GM19455 (cell line): ENCODE data around the gene TPSD1.
"Not testable (repeated sequence)": the region's sequence is repeated elsewhere in the genome, so short reads cannot be mapped to it uniquely, and the experiment has no call there.

Source experiments
- ATAC-seq: cut with Tn5 transposase; IDR thresholded peaks from one replicate; pipeline ENCODE4 v1.9.1; 2021; ENCODE audit not compliant: unreplicated experiment

The TPSD1 gene

DNA sequence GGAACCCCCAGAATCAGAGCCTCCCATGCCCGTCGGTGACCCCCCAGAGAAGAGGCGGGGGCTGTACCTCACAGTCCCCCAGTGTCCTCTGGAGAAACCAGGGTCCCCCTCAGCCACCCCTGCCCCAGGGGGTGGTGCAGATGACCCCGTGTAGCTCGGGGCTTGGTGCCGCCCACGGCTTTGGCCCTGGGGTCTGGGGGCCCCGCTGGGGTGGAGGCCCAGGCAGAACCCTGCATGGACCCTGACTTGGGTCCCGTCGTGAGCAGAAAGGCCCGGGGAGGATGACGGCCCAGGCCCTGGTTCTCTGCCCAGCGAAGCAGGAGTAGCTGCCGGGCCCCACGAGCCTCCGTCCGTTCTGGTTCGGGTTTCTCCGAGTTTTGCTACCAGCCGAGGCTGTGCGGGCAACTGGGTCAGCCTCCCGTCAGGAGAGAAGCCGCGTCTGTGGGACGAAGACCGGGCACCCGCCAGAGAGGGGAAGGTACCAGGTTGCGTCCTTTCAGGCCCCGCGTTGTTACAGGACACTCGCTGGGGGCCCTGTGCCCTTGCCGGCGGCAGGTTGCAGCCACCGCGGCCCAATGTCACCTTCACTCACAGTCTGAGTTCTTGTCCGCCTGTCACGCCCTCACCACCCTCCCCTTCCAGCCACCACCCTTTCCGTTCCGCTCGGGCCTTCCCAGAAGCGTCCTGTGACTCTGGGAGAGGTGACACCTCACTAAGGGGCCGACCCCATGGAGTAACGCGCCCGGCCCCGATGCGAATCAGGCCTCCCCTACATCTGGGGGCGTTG lies 34.8 kb upstream of the TPSD1 start:
- no peak for ATAC-seq

DNA sequence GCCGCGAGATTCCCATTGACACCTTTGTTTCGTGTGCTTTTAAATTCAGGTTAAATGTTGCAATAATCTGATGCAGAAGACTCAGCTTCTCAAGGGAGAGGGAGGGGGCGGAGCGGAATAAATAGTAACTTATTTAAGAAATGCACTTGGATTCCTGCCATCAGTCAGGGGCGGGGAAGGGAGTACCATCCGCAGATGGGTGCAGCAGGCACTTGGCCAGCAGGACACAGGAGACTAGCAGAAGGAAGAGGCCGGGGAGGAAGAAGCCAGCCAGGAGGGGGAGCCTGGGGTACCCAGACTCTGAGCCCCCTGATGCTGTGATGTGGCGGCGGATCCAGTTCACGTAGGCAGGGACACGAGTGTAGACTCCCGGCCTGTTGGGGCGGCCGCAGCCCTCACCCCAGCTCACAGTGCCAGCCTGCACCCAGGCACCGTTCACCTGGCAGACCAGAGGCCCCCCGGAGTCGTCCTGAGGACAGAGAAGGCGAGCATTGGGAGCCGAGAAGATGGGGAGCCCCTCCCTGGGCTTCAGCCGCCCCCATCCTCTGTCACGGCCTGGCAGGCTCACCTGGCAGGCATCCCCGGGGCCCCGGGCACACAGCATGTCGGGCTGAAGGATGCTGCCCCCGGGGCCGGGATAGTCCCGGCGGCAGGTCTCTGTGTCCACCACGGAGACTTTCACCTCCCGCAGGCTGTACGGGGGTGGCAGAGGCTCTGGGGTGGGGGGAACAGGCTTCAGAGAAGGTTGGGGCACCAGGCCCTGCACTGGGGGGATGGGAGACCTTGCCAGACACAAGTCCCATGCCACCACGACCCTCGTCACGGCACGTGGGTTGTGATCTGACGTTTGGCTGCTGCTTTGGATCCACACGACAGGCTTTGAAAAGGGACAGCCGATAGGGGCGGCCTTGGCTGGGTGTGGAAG lies 34.0 kb upstream of the TPSD1 start:
- no peak for ATAC-seq

DNA sequence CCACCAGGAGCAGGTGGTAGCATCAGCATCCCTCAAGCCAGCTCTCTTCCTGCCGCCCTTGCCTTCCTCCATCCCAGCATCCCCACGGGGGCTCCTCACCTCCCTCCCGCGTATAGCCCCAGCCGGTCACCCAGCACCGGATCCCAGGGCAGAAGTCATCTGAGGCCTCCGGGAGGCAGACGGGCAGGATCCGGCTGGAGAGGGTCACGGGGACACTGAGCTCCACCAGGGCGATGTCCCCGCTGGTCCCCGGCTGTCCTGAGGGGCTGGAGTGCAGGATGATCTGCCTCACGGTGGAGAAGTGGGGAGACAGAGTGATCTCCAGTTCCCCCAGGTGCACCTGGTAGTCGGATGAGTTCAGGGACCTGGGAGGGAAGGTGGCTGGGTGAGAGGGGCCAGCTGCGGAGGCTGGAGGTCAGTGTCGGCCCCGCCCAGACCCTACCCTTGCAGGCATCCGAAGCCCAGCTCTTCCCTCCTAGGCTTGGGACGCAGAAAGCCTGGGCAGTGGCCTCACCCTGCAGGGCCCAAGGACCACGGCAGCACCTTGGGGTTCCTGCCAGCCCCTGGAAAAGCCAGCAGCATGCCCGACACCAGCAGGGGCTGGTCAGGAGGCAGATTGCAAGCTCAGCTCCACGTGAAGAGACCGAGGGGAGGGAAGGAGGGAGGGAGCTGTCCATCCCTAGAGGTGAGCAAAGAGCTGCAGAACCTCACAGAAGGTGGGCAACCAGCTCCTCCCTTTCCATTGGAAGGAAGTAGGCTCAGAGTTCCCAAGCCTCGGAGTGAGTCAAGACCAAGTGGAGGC lies 33.1 kb upstream of the TPSD1 start:
- no peak for ATAC-seq

DNA sequence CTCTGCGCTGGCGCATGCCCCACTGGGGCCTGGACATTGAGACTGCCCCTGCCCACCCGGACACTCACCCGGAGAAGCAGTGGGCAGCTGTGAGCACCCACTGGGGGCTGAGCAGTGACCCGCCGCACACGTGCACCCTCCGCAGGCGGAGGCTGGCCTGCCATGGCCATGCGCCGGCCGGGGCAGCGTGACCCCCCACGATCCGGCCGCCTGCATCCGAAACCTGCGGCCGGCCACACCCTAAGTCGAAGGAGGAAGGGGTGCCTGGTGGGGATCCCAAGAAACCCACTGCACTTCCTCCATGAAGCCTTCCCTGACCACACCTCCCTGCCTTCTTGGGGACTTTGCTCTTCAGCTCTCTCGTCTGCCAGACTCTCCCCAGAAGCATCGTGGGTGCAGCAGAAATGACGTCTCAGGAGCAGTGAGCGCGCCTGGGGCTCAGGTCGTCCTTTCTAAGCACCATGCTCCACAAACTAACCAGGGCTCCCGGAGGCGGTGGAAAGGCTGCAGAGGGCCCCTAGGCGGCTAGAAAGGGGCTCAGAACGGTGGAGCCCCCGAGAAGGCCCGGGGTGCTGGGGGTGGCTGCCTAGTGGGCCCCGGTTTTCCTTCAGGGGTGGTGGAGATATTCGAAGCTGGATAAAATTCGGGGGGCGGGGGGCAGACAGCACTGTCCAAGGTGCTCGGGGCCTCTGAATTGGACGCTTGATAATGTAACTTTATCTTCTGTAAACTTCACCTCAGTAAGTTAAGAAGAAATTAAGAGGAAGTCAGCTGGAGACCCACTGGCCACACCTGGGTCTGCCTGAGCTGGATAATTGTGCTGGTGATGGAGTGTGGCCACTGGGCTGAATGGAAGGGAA lies 32.3 kb upstream of the TPSD1 start:
- ATAC-seq: no peak

DNA sequence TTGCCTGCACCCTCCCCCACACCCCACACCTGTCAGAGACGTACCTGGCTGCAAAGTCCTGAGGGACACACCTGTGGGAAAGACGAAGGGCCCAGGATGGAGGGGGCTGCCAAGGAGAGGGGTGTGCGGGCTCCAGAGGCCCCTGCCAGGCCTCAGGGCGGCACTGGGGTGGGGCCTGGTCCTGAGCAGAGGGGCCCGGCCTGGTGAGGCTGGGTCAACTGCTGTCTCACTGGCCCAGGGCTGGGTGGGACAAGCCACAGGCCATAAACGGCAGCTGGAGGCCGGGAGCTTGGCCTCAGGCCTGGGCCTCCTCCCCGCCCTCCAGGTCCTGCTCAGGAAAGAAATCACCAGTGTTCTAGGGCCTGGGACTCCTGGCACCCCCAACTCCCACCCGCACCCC lies 31.3 kb upstream of the TPSD1 start:
- ATAC-seq: no peak

DNA sequence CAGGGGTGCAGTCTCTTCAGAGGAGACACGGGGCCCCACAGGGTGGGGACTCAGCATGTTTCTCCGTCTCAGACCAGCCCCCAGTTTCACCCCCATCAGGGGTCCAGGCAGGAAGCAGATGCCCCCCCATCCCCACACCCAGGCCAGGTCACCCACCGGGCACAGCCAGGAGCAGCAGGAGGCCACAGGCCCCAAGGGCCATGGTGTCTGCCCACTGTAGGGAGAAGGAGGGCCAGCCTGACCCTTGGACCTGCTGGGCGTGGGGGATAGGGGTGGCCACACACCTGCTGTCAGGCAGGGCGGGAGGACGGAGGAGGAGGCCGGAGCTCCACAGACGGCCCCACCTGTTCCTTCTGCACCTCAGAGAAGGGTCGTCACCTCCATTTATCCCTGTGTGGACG lies 30.8 kb upstream of the TPSD1 start, which contains the start of gene TPSG1:
TPSG1 (minus strand) TSS at position 218 of the 401 bp plus-strand sequence; CDS start at position 202, 16 bp downstream.
- no peak for ATAC-seq

DNA sequence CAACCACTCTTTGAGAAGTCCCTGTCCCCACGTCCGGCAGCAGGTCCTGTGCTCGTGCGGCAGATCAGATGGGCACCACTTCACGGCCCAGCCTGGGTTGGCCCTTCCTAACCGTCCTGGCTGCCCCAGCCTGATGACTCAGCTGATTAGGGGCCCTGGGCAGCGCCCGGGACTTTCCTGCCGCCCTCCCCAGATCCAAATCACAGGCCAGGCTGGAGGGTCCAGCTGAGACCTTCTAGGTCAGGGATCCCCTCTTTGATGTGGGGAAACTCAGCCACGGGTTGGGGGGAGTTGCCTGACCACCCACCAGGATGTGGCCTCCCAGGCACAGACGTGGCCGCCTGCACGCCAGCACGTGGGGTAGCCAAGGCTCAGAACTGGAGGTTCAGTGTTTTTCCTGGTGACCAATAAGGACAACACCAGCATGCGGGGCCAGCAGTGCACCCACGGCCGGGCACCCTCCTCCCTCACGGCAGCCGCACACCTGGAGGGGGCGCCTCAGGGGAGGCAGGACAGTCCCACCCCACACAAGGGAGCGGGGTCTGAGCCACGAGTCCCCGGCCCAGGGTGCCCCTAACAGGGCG lies 30.0 kb upstream of the TPSD1 start:
- ATAC-seq: not testable (repeated sequence)

DNA sequence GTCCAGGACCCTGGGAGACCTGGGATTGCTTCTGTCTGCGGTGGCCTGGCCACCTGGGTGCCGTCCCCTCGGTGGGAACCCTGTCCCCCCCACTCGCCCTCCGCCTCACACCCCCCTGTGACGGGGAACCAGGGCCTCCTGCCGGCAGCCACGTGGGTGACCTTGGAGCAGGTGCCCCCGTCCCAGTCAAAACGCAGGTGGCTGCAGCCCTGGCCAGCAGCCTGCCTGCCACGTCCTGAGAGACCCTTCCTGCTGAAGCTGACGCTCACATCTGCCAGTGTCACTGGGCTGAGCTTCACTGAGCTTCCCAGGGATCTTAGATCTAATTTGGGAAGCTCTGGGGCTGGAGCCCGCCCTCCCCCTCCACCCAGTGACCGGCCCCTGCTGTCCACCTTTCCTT lies 29.2 kb upstream of the TPSD1 start:
- ATAC-seq: not testable (repeated sequence)

DNA sequence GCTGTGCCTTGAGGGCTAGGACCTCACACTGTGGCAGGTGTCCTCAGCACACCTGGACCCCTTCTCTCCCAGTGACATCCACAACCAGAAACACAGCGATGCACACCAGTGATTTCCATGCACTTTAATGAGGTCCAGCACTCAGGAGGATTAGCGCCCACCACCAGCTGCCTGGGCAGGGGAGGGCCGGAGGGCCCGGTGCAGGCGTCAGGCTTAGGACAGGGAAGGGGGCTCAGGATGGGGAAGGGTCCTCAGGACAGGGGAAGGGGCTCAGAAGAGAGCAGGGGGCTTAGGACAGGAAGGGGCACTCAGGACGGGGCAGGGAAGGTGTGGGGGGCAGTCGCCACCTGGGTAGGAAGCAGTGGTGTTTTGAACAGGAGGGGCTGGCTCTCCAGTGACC lies 27.6 kb upstream of the TPSD1 start:
- not testable (repeated sequence) for ATAC-seq

DNA sequence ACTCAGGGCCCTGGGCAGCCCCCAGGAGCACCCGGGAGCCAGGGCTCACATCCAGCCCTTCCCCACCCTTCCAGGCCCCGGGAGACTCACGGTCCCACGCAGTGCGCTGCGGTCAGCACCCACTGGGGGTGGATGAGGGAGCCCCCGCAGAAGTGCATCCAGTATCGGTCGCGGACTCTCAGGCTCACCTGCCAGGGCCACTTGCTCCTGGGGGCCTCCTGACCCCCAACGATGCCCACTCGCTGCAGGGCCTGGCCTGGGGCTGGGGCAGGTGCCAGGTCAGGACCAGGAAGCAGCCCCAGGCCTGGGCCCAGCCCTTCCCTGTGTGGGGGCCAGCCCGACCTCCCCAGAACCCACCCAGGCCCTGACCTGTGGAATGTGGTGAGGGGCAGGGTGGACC lies 26.4 kb upstream of the TPSD1 start:
- ATAC-seq: not testable (repeated sequence)

DNA sequence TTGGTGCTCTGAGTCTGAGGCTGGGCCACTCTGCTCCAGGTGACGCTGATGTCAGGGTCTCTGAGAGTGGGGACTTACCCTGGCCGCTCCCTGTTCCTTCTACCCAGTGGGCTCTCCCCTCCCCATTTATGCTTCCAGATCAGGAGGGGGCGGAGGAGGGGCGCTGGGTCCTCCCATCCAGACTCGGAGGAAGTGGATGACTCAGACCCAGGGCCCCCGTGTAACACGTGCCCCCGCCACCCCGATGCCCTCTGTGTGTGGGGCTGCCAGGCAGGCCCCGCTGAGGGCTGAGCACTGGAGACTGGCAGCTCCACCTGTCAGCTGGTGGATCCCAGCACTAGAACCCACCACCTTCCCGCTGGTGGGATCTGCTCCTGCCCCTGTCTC lies 25.8 kb upstream of the TPSD1 start, which contains the start of gene TPSB2:
TPSB2 (minus strand) TSS at position 101 of the 387 bp plus-strand sequence. CDS start 233 bp downstream, outside the sequence.
- ATAC-seq: not testable (repeated sequence)

DNA sequence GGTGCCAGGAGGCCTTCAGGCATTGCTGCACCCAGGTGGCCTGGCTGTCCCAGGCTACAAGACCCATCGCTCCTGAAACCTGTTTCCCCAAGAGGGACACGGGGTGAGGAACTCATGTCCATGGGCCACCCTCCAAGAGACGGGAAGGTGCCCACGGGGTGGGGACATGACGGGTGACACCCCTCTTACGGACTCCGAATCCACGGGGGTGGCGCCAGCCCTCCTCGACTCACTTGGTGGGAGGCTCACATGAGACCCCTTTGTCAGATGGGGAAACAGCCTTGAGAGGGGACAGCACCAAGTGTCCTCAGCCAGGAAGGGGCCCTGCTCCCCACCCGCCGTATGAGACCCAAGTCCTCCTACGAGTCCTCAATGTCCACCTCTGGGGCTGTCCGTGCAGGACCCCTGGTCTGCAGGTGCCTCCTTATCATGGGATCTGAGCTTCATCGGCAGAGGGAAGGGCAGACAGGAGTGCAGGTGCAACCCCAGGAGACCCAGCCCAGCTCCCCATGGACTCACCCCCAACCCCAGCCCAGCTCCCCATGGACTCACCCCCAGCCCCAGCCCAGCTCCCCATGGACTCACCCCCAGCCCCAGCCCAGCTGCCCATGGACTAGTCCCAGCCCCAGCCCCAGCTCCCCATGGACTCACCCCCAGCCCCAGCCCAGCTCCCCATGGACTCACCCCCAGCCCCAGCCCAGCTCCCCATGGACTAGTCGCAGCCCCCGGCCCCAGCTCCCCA lies 25.2 kb upstream of the TPSD1 start:
- not testable (repeated sequence) for ATAC-seq

DNA sequence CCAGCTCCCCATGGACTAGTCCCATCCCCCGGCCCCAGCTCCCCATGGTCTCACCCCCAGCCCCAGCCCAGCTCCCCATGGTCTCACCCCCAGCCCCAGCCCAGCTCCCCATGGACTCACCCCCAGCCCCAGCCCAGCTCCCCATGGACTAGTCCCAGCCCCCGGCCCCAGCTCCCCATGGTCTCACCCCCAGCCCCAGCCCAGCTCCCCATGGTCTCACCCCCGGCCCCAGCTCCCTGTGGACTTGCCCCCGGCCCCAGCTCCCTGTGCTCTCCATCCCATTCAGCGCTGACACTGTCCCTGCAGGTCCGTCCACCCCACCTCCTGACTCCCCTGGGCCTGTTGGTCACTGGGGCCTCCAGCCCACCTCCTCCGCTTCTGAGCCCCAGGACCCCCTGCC lies 24.6 kb upstream of the TPSD1 start:
- not testable (repeated sequence) for ATAC-seq

DNA sequence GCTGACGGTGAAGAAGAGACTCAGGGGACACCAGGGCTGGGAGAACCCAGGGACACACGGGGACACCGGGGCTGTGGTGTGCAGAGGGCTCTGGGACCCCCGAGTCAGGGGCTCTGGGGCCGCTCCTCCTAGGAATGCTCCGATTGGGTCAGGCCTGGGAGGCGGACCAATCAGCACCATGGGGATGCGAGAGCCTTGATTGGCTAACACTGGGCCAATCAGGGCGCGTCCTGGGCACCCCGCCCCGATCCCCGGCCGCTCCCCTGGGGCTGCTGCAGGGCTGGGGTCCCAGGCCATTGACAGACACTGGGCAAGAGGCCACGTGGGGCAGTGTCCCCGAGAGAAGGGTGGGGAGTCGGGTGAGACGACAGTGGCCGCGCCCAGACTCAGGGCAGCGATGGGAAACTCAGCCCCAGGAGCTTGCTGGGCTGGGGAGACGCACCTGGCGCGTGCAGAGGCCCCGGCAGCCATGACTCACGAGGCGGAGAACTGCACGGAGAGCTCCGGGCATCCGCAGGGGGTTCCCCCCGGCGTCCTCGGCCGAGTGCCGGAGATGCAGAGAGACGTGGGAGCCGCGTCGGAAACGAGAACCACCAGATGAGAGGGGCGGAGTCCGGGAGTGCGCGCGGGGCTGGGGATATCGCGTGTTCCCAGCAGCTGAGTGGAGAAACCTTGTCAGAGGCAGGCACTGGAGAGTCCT lies 23.7 kb upstream of the TPSD1 start:
- ATAC-seq: not testable (repeated sequence)

DNA sequence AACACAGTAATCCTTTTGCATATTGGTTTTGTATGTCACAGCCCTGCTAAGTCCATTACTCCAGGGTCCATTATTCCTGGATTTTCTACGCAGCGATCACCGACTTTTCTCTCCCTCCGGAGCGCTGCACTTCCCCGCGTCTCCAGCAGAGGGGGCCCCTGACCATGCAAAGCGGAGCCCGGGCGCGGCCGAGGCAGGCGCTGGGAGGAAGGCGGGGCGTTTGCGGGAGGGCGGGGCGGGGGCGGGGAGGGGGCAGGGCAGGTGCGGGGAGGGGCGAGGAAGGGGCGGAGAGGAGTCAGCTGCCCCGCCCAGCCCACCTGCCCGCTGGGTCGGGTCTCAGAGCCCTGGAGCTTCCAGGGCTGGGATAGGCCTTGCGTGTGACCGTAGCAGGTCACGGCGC lies 19.2 kb upstream of the TPSD1 start:
- ATAC-seq: not testable (repeated sequence)

DNA sequence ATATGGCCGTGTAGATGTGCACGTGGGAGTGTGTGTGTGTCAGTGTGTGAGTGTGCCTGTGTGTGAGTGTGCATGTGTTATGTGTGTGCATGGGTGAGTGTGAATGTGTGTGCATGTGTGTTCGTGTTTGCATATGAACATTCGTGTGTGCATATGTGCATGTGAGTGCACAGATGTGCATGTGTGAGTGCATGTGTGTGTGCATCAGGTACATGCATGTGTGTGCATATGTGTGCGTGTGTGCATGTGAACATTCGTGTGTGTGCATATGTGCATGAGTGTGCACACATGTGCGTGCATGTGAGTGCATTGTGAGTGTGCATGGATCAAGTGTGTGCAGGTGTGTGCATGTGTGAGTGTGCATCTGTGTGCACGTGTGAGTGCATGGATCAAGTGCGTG lies 17.9 kb upstream of the TPSD1 start:
- ATAC-seq: no peak

DNA sequence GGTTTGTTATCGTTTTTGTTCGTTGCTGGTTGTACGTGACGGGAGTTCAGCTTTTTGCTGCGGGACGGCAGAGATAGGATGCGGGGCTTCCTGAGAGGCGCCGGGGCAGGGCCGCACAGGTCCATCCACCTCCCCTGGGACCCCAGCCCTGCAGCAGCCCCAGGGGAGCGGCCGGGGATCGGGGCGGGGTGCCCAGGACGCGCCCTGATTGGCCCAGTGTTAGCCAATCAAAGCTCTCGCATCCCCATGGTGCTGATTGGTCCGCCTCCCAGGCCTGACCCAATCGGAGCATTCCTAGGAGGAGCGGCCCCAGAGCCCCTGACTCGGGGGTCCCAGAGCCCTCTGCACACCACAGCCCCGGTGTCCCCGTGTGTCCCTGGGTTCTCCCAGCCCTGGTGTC lies 17.0 kb upstream of the TPSD1 start:
- not testable (repeated sequence) for ATAC-seq

DNA sequence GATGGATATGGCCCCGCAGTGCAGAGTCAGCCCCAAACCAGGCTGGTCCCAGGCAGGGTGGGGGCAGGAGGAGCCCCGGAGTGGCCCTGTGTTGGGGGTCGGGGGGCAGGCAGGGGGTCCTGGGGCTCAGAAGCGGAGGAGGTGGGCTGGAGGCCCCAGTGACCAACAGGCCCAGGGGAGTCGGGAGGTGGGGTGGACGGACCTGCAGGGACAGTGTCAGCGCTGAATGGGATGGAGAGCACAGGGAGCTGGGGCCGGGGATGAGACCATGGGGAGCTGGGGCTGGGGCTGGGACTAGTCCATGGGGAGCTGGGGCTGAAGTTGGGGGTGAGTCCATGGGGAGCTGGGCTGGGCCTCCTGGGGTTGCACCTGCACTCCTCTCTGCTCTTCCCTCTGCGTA lies 16.3 kb upstream of the TPSD1 start:
- ATAC-seq: not testable (repeated sequence)
